ENCODE data around the gene PLB1. TPM values are rescaled to one million over a fixed set of nuclear protein-coding genes. Genes with fewer than 3 reads are reported as not detected.

The PLB1 gene
- total and polyA plus RNA-seq, 2 experiments from 2014 or later: 0.11 to 0.44 TPM

GRCh38 chr2:28499282-28499681 lies 3.4 kb downstream of the PLB1 start:
- Histone ChIP-seq H3K9me2 (ENCODE audit: insufficient read depth) (no peaks in the 10 kb centered on the region), H3K4me1 (ENCODE audit: insufficient read depth) (no peaks in the 10 kb centered on the region), H3K27me3 (replicated peaks; ENCODE audit: insufficient read depth) (peaks cover 6% of the 10 kb centered on the region; the same call in 1 of the 2 replicates), H3K27ac (no peak overlapping the region), H3F3A (ENCODE audit: insufficient read depth) (no peaks in the 10 kb centered on the region), H3K79me2 (ENCODE audit: insufficient read depth) (no peaks in the 10 kb centered on the region), H3K9ac (no peak overlapping the region), H3K9me3 (ENCODE audit: low read depth) (no peaks in the 10 kb centered on the region), H3K4me2 (ENCODE audit: unreplicated experiment) (no peak overlapping the region), H4K20me1 (ENCODE audit: insufficient read depth) (no peaks in the 10 kb centered on the region), H2AFZ (no peak overlapping the region), H3K4me3 (no peak overlapping the region), H3K36me3 (ENCODE audit: low read depth) (no peaks in the 10 kb centered on the region)
- no peak for DNase-seq
- in situ Hi-C loops (cut with MboI): no loop called here
- TF ChIP-seq EZH2 (IDR thresholded peaks at IDR 0.05; ENCODE audit: insufficient read depth, poor library complexity, severe bottlenecking) (no peak), EZH2phosphoT487 (IDR thresholded peaks at IDR 0.05; ENCODE audit: insufficient read depth, low read depth) (no peak)
- WGBS, 2 experiments (ENCODE audit: low coverage in 1 of 2, low lambda C conversion rate in 2 of 2, missing lambda C conversion rate in 2 of 2): 79% methylated on average over 5 of the region's 5 CpGs

GRCh38 chr2:28505361-28505760 lies 9.5 kb downstream of the PLB1 start:
- in situ Hi-C loops (cut with MboI): no loop called here

GRCh38 chr2:28506112-28506910 lies 10.5 kb downstream of the PLB1 start:
- Histone ChIP-seq H3K27ac (no peak overlapping the region), H3F3A (ENCODE audit: insufficient read depth) (no peaks in the 10 kb centered on the region), H3K79me2 (ENCODE audit: insufficient read depth) (no peaks in the 10 kb centered on the region), H3K9ac (no peak overlapping the region), H4K20me1 (ENCODE audit: insufficient read depth) (no peaks in the 10 kb centered on the region), H3K4me1 (ENCODE audit: insufficient read depth) (no peaks in the 10 kb centered on the region), H3K4me3 (no peak overlapping the region), H2AFZ (no peak overlapping the region), H3K9me3 (ENCODE audit: low read depth) (no peaks in the 10 kb centered on the region), H3K27me3 (replicated peaks; ENCODE audit: insufficient read depth) (peaks cover 5% of the 10 kb centered on the region), H3K9me2 (ENCODE audit: insufficient read depth) (no peaks in the 10 kb centered on the region), H3K4me2 (ENCODE audit: unreplicated experiment) (no peak overlapping the region), H3K36me3 (ENCODE audit: low read depth) (no peaks in the 10 kb centered on the region)
- in situ Hi-C loops (cut with MboI): no loop called here
- 88 to 92% methylated on average over 5 of the region's 5 CpGs for WGBS, 2 experiments (ENCODE audit: low coverage in 1 of 2, low lambda C conversion rate in 2 of 2, missing lambda C conversion rate in 2 of 2)
- TF ChIP-seq EZH2 (IDR thresholded peaks at IDR 0.05; ENCODE audit: insufficient read depth, poor library complexity, severe bottlenecking): no peak
- TF ChIP-seq EZH2phosphoT487 (IDR thresholded peaks at IDR 0.05; ENCODE audit: insufficient read depth, low read depth): no peak
- DNase-seq: peak; percentile 14

More at GRCh38 chr2:28505361-28505760, 9.5 kb downstream of the PLB1 start:
- no peak overlapping the region for H2AFZ ChIP-seq
- no peaks in the 10 kb centered on the region for H3K9me3 ChIP-seq (ENCODE audit: low read depth)
- no peaks in the 10 kb centered on the region for H3F3A ChIP-seq (ENCODE audit: insufficient read depth)
- no peak for DNase-seq
- H3K4me2 ChIP-seq (ENCODE audit: unreplicated experiment): no peak overlapping the region
- peaks cover 5% of the 10 kb centered on the region for H3K27me3 ChIP-seq (replicated peaks; ENCODE audit: insufficient read depth)
- H3K4me3 ChIP-seq: no peak overlapping the region
- H3K9ac ChIP-seq: no peak overlapping the region
- H3K79me2 ChIP-seq (ENCODE audit: insufficient read depth): no peaks in the 10 kb centered on the region
- no peaks in the 10 kb centered on the region for H3K9me2 ChIP-seq (ENCODE audit: insufficient read depth)
- no peak overlapping the region for H3K27ac ChIP-seq
- WGBS, 2 experiments (ENCODE audit: low coverage in 1 of 2, low lambda C conversion rate in 2 of 2, missing lambda C conversion rate in 2 of 2): 14 to 22% methylated on average over 4 of the region's 4 CpGs
- H4K20me1 ChIP-seq (ENCODE audit: insufficient read depth): no peaks in the 10 kb centered on the region
- H3K4me1 ChIP-seq (ENCODE audit: insufficient read depth): no peaks in the 10 kb centered on the region
- no peaks in the 10 kb centered on the region for H3K36me3 ChIP-seq (ENCODE audit: low read depth)
- no peak for TF ChIP-seq EZH2 (IDR thresholded peaks at IDR 0.05; ENCODE audit: insufficient read depth, poor library complexity, severe bottlenecking)
- TF ChIP-seq EZH2phosphoT487 (IDR thresholded peaks at IDR 0.05; ENCODE audit: insufficient read depth, low read depth): no peak

- Histone ChIP-seq H3K4me1 (ENCODE audit: insufficient read depth) (no peaks in the 10 kb centered on the region), H3K4me2 (ENCODE audit: unreplicated experiment) (no peak overlapping the region), H2AFZ (no peak overlapping the region), H3F3A (ENCODE audit: insufficient read depth) (no peaks in the 10 kb centered on the region), H3K79me2 (ENCODE audit: insufficient read depth) (no peaks in the 10 kb centered on the region), H3K9me3 (ENCODE audit: low read depth) (no peaks in the 10 kb centered on the region), H3K9ac (no peak overlapping the region), H3K27me3 (replicated peaks; ENCODE audit: insufficient read depth) (peaks cover 7% of the 10 kb centered on the region), H4K20me1 (ENCODE audit: insufficient read depth) (no peaks in the 10 kb centered on the region), H3K4me3 (no peak overlapping the region), H3K27ac (no peak overlapping the region), H3K9me2 (ENCODE audit: insufficient read depth) (no peaks in the 10 kb centered on the region), H3K36me3 (ENCODE audit: low read depth) (no peaks in the 10 kb centered on the region)
- WGBS, 2 experiments (ENCODE audit: low coverage in 1 of 2, low lambda C conversion rate in 2 of 2, missing lambda C conversion rate in 2 of 2): 82 to 83% methylated on average over 6 of the region's 6 CpGs
- in situ Hi-C loops (cut with MboI): no loop called here
- no peak for TF ChIP-seq EZH2 (IDR thresholded peaks at IDR 0.05; ENCODE audit: insufficient read depth, poor library complexity, severe bottlenecking)
- no peak for TF ChIP-seq EZH2phosphoT487 (IDR thresholded peaks at IDR 0.05; ENCODE audit: insufficient read depth, low read depth)
- DNase-seq: no peak
These were observed 12.2 kb downstream of the PLB1 start for GRCh38 chr2:28507796-28508764.
